GM23338 (cell line): ENCODE results near the gene CTXN1.

Experiments
- CREB1 ChIP-seq: fragments of 250-450 bp; sonication (Bioruptor Pico); IDR thresholded peaks from 2 replicates; pipeline ENCODE4 v1.5.0; 2020; ENCODE audit warnings: low read depth, mild to moderate bottlenecking, moderate library complexity
- ETS1 ChIP-seq: IDR thresholded peaks from 2 replicates; pipeline ENCODE4 v1.6.1; 2016; ENCODE audit warnings: antibody characterized with exemption
- EZH2 ChIP-seq: fragments of 200-600 bp; sonication (generic); IDR thresholded peaks from one replicate; pipeline ENCODE4 v1.8.0; 2017; ENCODE audit warnings: antibody characterized with exemption, mild to moderate bottlenecking, low read depth; ENCODE audit not compliant: unreplicated experiment
- EZH2phosphoT487 ChIP-seq: fragments of 200-600 bp; sonication (generic); IDR thresholded peaks from one replicate; pipeline ENCODE4 v1.8.1; 2018; ENCODE audit warnings: antibody characterized with exemption; ENCODE audit not compliant: unreplicated experiment
- NANOG ChIP-seq: IDR thresholded peaks from 2 replicates; pipeline ENCODE4 v1.6.1; 2016; ENCODE audit warnings: antibody characterized with exemption, borderline replicate concordance
- POLR2AphosphoS5 ChIP-seq: IDR thresholded peaks from 2 replicates; pipeline ENCODE4 v1.6.1; 2016; ENCODE audit warnings: antibody characterized with exemption, low read depth
- TF ChIP-seq, protein P1 (sequence below), 2 experiments: fragments of 200-600 bp in 1 of 2; sonication (generic) in 1 of 2; conservative IDR thresholded peaks; 2 replicates each; pipeline versions ENCODE4 v1.5.1 to v1.6.1; 2016 to 2017; ENCODE audit warnings: antibody characterized with exemption in 2 of 2, low read depth in 2 of 2, mild to moderate bottlenecking in 2 of 2, moderate library complexity in 1 of 2

- TF ChIP-seq, protein P1, sequence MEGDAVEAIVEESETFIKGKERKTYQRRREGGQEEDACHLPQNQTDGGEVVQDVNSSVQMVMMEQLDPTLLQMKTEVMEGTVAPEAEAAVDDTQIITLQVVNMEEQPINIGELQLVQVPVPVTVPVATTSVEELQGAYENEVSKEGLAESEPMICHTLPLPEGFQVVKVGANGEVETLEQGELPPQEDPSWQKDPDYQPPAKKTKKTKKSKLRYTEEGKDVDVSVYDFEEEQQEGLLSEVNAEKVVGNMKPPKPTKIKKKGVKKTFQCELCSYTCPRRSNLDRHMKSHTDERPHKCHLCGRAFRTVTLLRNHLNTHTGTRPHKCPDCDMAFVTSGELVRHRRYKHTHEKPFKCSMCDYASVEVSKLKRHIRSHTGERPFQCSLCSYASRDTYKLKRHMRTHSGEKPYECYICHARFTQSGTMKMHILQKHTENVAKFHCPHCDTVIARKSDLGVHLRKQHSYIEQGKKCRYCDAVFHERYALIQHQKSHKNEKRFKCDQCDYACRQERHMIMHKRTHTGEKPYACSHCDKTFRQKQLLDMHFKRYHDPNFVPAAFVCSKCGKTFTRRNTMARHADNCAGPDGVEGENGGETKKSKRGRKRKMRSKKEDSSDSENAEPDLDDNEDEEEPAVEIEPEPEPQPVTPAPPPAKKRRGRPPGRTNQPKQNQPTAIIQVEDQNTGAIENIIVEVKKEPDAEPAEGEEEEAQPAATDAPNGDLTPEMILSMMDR (conservative IDR thresholded peaks at IDR 0.05; ENCODE audit: low read depth in 2 of 2) = no peak
- TF ChIP-seq EZH2 = no peak
- TF ChIP-seq ETS1 = no peak
- no peak for TF ChIP-seq POLR2AphosphoS5
- no peak for TF ChIP-seq CREB1 (CRISPR knock-in tag)
- TF ChIP-seq NANOG = no peak
- no peak for TF ChIP-seq EZH2phosphoT487
Measured at GRCh38 chr19:7942981-7943443, 17.1 kb upstream of the CTXN1 start.
